ENCODE results near the gene DMRT2.
A peak's percentile ranks its signal among the peaks of the same experiment; 100 is the strongest.

Gene DMRT2

DNA sequence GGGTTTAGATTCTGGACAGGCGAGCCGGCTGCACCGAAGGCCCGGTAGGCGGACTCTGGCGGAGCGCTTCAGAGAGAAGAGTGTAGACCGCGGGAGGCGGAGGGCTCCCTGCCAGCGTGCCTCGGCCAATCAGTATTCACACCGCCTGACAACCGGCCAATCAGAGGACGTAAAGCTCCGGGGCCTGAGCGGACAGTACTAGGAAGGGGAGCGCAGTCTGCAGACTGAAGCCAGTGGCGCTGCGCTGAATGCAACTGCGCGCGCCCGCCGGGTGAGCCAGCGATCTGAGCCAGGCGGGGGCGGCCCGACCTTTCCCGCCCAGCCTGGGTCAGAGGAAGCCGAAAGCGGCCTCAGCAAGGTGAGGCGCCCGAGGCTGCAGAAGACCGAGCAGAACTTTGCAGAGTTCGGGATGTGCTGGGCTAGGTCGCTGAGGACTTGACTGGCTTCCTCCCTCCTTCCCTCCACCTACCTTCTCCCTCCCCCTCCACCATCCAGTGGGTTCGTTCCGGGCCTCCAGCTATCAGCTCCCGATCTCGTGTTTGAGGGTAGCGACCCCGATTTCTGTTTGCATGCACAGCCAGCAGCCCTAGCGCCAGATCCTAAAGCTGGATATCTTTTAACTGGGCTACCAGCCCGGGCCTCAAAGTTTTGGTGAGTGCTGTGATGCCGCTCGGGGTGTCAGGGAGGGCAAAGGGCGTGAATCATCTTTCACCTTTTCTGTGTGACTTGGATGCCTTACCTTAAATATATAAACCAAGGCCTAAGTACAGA lies at the start of gene DMRT2:
DMRT2 (plus strand) TSS at position 233 of the 771 bp plus-strand sequence. CDS start 1,257 bp downstream, outside the sequence.
- peak; percentile 40 to 95 (median 82) for DNase-seq

DNA sequence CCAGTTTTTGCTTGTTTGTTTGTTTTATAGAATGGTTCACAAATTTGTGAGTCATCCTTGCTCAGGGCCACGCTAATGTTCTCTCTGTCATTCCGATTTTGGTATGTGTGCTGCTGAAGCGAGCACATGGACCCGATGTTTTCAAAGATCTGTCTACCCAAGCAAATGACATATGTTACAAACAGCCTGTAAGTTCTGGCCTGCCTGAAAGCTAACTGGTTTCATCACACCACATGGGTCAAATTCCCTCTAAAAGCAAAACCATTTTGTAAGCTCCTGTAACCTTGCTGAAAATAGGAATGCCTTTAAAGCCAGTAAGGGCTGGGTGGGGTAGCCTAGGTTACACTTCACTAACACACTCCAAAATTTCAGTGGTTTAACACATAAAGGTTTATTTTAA lies 48.3 kb upstream of the DMRT2 start:
- DNase-seq: no peak

DNA sequence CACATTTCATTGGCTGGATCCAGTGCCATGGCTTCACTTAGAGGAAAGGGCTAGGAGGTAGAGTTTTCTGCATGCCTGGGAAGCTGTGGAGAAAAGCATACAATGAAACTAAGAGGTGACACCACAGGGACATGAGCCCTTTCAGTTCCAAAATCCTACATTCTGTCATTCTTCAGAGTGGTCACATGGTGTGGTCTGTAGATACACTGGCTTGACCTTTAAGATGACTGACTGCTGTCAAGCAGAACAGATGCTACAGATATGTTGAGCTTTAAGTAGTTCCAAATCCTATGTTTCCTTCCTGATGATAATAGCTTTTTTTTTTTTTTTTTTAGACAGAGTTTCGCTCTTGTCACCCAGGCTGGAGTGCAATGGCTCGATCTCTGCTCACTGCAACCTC lies 47.5 kb upstream of the DMRT2 start:
- DNase-seq: no peak

DNA sequence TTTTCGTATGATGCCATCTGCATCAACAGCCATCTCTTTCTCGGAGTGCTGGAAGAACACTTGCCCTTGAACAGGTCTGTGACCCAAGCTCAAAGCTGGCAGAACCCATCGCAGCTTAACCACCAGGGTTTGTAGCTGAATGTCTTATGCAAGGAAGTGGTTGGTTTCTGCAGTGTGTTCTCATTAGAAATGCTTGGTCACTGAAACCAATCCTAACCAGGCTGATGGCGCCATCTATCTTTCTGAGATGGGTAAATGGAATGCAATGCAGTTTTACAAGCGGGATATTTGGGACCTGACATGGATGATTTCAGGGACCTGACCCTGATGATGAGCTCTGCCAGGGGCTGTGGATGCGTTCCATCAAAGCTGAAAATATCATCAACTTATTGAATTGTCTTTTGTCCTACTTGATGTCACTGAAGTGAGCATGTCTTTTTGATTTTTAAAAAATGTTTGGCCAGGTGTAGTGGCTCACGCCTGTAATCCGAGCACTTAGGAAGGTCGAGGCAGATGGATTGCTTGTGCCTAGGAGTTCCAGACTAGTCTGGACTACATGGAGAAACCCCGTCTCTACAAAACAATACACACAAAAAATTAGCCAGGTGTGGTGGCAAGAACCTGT lies 45.0 kb upstream of the DMRT2 start:
- DNase-seq: peak in 7 of 56 donors; percentile 3 to 43 (median 26)

DNA sequence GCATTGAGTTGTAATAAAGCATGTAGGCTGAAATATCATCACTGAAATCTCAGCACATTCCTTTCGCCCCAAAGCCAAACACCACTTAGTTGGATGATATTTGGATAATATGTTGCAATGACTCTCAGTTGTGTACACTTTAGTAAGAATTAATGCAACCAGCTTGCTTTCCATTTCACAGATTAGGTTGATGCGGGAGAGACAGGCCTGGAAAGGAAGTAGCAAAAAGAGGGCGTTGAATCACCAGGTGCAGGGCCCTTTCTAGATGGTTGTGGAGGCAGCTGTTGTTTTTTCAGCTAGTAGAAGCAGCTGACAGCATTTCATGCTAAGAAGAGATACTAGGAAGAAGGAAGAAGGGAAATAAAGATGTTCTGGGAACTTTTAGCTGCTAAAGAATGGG lies 42.8 kb upstream of the DMRT2 start:
- no peak for DNase-seq

DNA sequence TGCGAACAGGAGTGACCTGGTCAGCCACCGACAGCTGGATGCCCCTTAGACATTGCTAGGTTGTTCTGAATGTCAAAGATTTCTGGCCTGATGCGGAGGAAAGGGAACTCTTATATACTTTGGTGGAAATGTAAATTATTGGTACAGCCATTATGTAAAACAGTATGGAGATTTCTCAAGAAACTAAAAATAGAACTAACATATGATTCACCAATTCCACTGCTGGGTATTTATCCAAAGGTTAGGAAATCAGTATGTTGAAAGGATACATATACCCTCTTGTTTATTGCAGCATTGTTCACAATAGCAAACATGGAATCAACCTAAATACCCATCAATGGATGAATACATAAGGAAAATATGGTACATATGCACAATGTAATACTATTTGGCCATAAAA lies 41.9 kb upstream of the DMRT2 start:
- DNase-seq: no peak

DNA sequence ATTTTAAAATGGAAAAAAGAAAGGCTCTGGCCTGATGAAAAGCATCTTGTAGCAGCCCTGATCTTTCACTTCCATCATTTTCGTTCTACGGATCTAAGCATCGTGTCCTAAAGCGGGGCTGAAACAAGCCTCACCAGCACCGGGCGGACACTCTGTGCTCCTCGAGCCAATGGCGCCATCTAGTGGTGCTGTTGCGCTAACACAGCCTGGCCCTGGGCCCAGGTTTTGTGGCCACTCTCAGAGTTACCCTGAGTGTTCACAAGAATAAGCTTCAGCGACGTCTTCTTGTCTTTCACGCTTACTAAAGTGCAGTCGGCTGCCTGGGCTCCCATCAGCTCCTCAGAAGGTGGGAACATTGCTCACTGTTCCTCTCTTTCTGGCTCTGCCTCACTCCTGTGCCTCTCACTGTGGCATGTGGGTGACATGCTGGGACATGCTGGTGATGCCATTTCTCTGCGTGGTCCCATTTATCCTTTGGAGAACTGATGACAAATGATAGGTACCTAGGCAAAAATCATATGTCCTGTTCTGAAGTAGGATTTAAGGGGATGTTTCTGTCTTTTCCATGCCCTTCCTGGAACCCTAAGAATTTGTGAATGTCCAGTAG lies 41.0 kb upstream of the DMRT2 start:
- peak in 54 of 56 donors; percentile 6 to 89 (median 58) for DNase-seq

DNA sequence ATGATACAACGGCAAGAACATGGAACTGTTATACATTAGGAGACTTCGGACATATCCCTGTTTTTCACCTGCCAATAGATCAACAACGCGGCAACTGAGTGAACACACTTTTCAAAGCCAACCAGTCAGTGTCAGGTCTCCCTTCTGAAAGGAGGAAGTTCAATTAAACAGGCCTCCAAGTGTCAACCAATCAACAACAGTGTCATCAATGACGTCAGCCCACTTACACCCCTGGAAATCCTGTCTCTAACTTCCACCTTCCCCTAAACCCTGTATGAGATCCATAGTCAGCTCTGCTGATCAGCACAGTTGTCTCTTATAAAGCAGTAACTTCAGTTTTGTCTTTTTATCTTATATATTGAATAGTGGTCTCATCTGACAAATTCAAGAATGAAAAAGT lies 37.1 kb upstream of the DMRT2 start:
- DNase-seq: no peak

DNA sequence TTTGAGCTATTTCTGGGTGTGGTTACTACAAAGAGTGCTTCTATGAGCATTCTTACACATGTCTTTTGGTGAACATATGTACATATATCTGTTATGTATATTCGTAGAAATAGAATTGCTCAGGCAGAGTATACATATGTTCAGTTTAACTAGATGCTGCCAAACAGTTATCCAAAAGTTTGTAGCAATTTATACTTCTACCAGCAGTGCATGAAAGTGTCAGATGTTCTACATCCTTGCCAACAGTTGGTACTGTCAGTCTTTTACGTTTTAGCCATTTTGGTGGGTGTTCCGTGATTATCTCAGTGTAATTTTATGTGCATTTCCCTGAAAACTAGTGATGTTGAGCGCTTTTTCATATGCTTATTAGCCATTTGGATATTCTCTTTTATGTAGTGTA lies 35.9 kb upstream of the DMRT2 start:
- DNase-seq: no peak

DNA sequence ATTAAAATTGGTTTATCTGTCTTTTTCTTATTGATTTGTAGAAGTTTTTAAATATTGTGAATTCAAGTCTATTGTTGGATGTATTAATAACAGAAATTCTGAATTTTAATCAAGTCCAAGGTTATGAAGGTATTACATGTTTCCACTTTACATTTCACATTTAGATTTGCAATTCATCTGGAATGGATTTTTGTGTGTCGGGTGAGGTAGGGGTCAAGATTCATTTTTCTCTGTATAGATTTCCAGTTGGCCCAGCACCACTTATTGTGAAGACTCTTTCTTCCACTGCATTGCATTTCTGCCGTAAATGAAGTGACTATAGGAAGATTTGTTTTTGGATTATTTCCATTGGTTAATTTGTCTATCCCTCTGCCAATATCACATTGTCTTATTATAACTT lies 35.5 kb upstream of the DMRT2 start:
- no peak for DNase-seq

DNA sequence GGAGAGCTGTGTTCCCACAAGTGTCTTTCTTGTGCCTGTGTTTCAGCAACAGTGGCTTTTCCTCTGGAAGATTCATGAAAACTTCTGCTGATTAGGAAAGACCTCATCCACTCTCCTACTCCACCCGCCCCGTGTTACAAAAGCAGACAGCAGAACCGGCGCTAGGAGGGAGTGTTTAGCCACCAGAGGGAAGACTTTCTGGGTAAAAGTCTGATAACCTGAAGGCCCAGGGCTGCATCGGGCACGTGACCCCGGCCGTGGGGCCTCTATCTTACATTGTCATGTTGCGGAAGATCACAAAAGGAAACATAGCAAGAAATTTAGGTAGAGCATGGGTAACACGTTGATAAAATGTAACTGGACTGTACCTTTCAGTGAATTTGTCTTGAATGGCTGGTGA lies 32.0 kb upstream of the DMRT2 start:
- no peak for DNase-seq

DNA sequence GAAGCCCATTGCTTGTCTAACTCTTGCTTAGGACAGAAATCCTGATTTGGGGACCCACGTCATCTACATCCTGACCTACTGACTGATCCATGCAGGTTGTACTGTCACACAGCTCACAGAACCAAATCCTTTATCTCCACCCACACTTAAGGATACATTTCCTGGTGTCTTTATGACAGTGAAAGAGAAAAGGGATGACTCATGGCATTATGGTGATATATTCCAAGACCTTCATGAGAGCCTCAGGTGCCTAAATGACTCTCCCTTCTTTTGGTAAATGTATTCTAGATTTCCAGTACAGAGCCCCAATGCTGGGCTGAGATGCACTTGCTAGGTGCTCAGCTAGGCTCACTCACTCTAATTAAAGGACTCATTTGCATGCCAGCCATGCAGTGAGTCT lies 26.0 kb upstream of the DMRT2 start:
- no peak for DNase-seq

DNA sequence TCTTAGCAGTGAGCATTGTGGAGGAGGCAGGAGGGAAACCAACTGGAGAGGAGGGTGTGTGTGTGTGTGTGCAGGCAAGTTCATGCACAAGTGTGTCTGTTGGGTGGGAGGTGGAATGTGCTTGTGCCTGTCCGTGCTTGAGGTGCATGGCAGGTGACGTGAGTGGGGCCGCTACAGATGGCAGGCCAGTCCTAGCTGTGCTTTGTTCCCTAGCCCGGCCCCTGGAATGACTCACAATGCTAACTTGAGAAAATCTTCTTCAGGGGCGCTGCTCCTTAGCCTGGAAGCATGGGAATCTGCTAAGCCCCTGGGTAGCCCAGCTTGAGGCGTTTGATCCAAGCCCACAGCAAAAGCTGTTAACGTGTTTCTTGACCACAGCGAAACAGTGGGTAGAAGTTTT lies 25.0 kb upstream of the DMRT2 start:
- DNase-seq: no peak

DNA sequence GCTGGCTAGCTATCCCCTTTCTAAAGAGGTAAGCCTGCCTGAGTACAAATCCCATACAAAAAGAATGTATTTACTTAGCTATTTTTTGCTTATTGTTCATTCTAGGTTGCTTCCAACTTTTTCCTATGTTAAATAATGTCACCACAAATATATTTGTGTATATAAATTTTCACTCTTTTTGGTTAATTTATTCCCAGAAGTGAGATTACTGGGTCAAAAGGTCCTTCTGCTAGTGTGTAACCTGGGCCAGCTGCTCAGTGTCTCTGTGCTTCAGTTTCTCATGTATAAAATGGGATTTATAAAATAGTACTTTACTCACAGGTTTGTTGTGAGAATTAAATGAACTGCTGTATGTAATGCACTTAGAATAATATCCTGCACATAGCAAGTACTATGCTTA lies 23.9 kb upstream of the DMRT2 start:
- DNase-seq: no peak

DNA sequence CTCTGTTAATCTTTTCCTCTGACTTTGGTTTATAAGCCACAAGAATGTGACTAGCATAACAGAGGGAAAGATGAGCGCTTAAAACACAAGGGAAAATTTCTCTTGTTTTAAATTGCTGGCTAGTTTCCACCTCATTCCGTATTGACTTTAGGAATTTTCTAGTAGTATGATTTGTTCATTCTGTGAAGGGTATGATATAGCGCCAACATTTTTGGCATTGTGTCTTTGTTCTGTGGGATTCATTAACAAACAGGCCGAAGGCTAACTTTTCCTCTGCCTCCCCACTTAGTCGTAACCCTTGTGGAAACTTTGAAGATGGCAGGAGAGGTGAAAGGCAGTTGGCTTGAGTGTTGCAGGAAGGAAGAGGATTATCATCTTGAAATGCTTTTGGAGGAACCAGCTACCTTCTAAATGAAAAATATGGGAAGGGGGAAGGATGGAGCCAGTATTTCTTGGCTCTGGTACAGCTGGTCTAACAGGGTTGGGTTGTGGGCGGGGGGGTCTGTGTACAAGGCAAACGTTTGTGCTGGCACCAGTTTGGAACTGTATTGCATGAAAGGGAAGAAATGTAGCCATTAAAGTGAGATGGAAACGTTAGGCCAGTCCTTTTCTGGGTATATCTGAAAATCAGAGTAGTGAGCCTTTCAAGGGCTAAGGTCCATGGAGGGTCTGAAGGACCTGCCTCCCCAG lies 21.5 kb upstream of the DMRT2 start:
- DNase-seq: no peak

DNA sequence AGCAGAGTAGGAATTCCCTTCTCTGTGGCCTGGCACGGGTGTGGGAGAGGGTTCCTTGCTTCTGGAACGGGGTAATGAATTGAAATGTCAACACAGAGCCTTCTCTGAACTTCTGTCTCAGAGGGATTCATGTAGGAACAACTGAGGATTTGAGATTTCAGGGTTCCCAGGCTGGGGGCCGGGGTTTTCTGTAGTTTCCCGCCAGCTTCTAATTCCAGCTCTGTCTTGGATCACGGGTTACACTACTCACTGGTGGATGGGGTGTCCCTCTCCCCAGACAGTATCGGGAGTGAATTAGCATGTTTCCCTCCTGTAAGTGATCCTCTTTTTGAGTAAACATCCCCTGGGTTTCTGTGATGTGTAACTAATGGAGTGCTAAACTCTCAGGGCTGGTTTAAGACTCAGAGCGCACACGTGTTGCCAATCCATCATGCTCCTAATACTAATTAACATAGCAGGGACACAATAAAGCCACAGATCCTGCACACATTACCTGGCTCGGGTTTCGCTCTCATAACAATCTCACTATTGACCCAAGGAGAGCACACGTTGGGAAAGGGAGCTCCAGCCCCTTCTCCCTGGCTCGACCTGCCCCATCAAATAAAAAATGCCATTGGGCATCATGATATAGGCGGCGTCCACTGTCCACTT lies 18.1 kb upstream of the DMRT2 start:
- DNase-seq: no peak

DNA sequence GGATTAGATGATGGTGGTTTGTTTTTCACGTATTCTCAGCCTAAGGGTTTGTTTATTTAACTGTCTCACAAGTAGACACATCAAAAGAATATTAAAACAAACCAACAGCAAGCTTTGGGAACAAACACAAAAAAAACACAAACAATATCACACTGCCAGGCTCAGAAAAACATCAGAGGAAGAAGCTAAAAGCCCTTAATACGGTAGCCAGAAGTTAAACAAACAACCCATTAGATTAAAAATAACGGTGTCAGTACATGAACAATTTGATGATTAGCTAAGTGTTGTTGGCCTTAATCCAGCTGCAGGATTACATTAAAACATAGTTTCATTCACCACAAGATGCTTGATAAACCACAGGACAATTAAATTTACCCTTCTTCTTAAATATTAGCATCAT lies 15.9 kb upstream of the DMRT2 start:
- DNase-seq: no peak

DNA sequence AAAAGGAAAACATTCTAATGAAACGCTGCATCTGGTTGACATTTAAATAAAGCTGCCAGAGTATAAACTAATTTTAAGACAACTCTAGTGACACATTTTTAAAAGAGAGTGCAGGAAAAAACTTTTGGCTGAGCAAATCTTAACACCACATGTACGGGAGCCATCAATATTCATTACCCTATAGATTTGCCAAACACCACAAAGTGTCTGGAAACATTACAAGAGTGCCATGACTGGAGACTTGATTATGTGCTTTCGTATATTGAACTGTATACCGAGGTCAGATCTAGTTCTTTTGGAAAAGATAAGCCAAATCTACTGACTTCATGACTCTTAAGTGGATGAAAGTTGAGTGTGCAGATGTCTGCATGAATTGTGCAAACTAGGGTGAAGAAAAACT lies 10.6 kb upstream of the DMRT2 start:
- no peak for DNase-seq

DNA sequence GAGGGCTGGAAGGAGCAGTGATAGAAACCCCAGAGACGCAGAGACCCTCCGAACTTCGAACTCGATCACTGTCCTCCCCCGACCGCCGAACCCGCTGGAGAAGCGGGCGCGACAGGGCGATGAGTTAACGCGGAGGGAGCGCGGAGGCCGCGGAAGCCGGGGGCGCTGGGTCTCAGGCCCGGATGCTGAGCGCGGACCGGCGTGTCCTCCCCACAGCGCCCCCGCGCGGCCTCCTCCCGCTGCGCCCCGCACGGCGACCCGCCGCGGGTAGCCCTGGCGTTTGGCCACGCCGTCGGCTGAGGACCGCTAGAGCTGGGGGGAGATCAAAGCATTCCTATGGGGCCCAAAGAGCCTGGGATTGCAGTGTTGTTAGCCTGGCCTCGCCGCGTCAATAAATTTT lies 7.7 kb upstream of the DMRT2 start:
- peak in 9 of 56 donors; percentile 12 to 61 (median 23) for DNase-seq

DNA sequence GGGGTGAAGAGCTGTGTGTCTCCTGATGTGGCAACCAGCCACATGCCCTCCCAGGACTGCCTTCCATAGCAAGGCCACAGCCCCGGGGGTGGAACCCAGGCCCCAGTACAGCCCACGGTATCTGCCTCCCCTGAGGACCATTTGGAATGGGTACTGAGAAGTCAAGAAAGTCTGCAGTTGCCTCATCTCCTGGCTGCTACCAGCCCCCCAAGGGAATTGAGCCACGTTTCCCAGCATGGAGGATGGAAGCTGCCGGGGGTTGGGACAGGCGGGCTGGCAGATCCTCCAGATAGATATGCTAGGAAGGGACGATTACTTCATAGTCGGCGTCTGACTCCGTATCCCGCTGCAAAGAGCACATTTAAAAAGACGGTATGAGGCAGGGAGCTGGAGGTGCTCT lies 5.5 kb upstream of the DMRT2 start:
- no peak for DNase-seq

Data from amygdala (tissue), 56 donors.